SK-N-MC (cell line): ENCODE results near the gene RSPO1.

Experiments
- DNase-seq: peaks from one replicate; pipeline ENCODE4 v3.0.0-alpha.2; 2011; ENCODE audit warnings: low read depth, low spot score
- H3K27ac ChIP-seq: fragments of 200-600 bp; sonication (generic); 2 replicates; pipeline ENCODE4 v1.5.1; 2016; ENCODE audit warnings: mixed run types
- H3K36me3 ChIP-seq: fragments of 200-600 bp; sonication (generic); 2 replicates; pipeline ENCODE4 v1.6.1; 2017; ENCODE audit warnings: antibody characterized with exemption, low read length, mixed read lengths; ENCODE audit not compliant: insufficient read depth
- H3K4me3 ChIP-seq: fragments of 200-600 bp; sonication (generic); 2 replicates; pipeline ENCODE4 v1.5.1; 2016
- H3K9ac ChIP-seq: fragments of 200-600 bp; sonication (generic); 2 replicates; pipeline ENCODE4 v1.8.0; 2017; ENCODE audit warnings: mixed run types, mixed read lengths; ENCODE audit not compliant: insufficient read length
- H3K9me3 ChIP-seq: fragments of 200-600 bp; sonication (generic); 2 replicates; pipeline ENCODE4 v1.6.1; 2017; ENCODE audit warnings: low read depth, mild to moderate bottlenecking, antibody characterized with exemption, low read length, moderate library complexity, mixed read lengths
- EZH2 ChIP-seq: fragments of 200-600 bp; sonication (generic); IDR thresholded peaks from one replicate; pipeline ENCODE4 v1.6.1; 2017; ENCODE audit warnings: antibody characterized with exemption
- FOXP2 ChIP-seq: optimal IDR thresholded peaks from 2 replicates; pipeline ENCODE3; 2011; ENCODE audit warnings: mild to moderate bottlenecking, moderate library complexity; ENCODE audit not compliant: insufficient read depth; ENCODE audit errors: extremely low read length, control extremely low read depth
- POLR2AphosphoS5 ChIP-seq: IDR thresholded peaks from 2 replicates; pipeline ENCODE4 v1.6.1; 2012; ENCODE audit warnings: mild to moderate bottlenecking, low read depth, low read length, borderline replicate concordance

Gene RSPO1

DNA sequence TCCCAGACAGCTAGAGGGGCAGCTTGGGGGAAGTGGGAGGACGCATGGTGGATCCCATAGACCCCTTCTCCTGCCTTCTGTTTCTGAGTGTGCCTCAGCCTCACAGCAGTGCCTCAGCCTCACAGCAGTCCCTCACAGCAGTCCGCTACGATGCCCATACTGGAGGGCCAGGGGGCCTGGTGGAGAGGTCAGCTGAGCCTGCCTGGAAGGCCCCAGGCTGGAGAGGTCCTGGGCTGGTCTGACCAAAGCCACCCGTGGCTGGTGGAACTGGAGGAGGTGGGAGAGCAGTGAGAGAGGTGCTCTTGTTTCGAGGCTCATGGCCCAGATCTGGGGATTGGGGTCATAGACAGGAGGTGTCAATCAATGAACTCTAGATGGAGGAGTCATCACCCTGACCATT, 16.0 kb upstream of the RSPO1 start:
- Histone ChIP-seq H3K4me3 (no peak overlapping the region), H3K9ac (no peak overlapping the region), H3K27ac (no peak overlapping the region), H3K9me3 (no peaks in the 10 kb centered on the region), H3K36me3 (no peaks in the 10 kb centered on the region)
- no peak for TF ChIP-seq FOXP2
- TF ChIP-seq EZH2, result no peak
- TF ChIP-seq POLR2AphosphoS5, result no peak
- DNase-seq, result no peak

DNA sequence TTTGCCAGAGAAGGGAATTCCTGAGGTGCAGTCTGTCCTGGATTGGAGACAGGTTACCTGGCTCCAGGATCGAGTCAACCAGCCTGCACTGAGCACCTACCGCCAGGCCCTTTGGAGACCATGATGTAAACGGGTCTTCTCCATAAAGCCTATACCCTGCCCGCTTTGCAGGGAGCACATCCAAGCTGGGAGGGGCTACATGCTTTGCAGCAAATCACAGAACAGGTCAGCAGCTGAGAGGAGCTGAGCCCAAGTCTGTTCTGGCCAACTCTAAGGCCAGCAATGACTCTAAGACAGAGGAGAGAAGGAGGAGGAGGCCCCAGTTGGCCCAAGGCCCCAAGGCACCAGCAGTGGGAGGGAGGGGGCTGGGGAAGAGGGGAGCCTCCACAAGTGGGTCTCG, 15.5 kb upstream of the RSPO1 start:
- no peak for DNase-seq
- TF ChIP-seq POLR2AphosphoS5, result no peak
- TF ChIP-seq FOXP2, result no peak
- no peak for TF ChIP-seq EZH2
- Histone ChIP-seq H3K36me3 (no peaks in the 10 kb centered on the region), H3K27ac (no peak overlapping the region), H3K9me3 (no peaks in the 10 kb centered on the region), H3K9ac (no peak overlapping the region), H3K4me3 (no peak overlapping the region)

DNA sequence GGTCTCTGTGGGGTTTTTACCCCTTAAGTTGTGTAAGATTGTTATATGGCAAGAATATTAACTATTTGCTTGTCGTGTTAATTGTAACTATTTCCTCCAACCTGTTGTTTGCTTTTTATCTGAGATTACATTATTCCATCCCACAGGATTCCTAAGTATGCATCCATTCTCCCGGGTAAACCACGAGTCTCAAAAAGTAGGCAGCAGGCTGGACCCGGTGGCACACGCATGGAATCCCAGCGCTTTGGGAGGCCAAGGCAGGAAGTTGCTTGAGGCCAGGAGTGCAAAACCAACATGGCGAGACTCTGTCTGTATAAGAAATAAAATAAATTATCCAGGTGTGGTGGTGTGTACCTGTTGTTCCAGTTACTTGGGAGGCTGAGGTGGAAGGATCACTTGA, 12.6 kb upstream of the RSPO1 start:
- no peak for DNase-seq
- no peak overlapping the region for H3K9ac ChIP-seq
- H3K4me3 ChIP-seq, result no peak overlapping the region
- TF ChIP-seq POLR2AphosphoS5, result no peak
- TF ChIP-seq FOXP2, result no peak
- TF ChIP-seq EZH2, result no peak
- H3K36me3 ChIP-seq, result no peaks in the 10 kb centered on the region
- no peak overlapping the region for H3K27ac ChIP-seq
- no peaks in the 10 kb centered on the region for H3K9me3 ChIP-seq

GRCh38 chr1:37641059-37641458, 6.4 kb upstream of the RSPO1 start:
- Histone ChIP-seq H3K9me3 (no peaks in the 10 kb centered on the region), H3K27ac (no peak overlapping the region), H3K9ac (no peak overlapping the region), H3K4me3 (no peak overlapping the region), H3K36me3 (no peaks in the 10 kb centered on the region)
- no peak for TF ChIP-seq EZH2
- no peak for TF ChIP-seq FOXP2
- no peak for TF ChIP-seq POLR2AphosphoS5
- DNase-seq, result no peak

- Histone ChIP-seq H3K9me3 (no peaks in the 10 kb centered on the region), H3K9ac (no peak overlapping the region), H3K4me3 (no peak overlapping the region), H3K36me3 (no peaks in the 10 kb centered on the region), H3K27ac (no peak overlapping the region)
- TF ChIP-seq FOXP2, result no peak
- no peak for TF ChIP-seq POLR2AphosphoS5
- no peak for TF ChIP-seq EZH2
- no peak for DNase-seq
Observed at GRCh38 chr1:37636435-37636834, 1.7 kb upstream of the RSPO1 start.

GRCh38 chr1:37634992-37635902, 555 bp upstream of the RSPO1 start:
- Histone ChIP-seq H3K9ac (no peak overlapping the region), H3K9me3 (no peaks in the 10 kb centered on the region), H3K36me3 (no peaks in the 10 kb centered on the region), H3K27ac (no peak overlapping the region), H3K4me3 (no peak overlapping the region)
- TF ChIP-seq FOXP2 (no peak), EZH2 (peak; percentile 13)
- DNase-seq, result no peak

DNA sequence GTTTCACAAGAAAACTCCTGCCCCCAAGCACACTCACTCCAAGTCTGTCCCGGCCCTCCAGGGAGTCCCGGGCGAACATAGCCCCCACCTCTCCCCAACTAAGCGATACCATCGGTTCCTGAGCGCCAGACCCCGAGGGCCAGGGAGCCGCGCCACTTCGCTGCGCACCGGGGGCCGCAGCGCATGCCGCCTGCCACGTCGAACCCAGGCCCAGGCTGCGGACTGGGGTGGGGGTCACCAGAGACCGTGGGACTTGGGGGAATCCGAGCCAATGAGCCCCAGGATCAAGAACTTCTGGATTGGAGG, 801 bp downstream of the RSPO1 start:
- TF ChIP-seq POLR2AphosphoS5 (no peak), EZH2 (peak; percentile 72)
- H3K27ac ChIP-seq, result no peak overlapping the region
- no peak for DNase-seq
- no peaks in the 10 kb centered on the region for H3K36me3 ChIP-seq
- no peaks in the 10 kb centered on the region for H3K9me3 ChIP-seq
- H3K4me3 ChIP-seq, result no peak overlapping the region
- no peak overlapping the region for H3K9ac ChIP-seq

DNA sequence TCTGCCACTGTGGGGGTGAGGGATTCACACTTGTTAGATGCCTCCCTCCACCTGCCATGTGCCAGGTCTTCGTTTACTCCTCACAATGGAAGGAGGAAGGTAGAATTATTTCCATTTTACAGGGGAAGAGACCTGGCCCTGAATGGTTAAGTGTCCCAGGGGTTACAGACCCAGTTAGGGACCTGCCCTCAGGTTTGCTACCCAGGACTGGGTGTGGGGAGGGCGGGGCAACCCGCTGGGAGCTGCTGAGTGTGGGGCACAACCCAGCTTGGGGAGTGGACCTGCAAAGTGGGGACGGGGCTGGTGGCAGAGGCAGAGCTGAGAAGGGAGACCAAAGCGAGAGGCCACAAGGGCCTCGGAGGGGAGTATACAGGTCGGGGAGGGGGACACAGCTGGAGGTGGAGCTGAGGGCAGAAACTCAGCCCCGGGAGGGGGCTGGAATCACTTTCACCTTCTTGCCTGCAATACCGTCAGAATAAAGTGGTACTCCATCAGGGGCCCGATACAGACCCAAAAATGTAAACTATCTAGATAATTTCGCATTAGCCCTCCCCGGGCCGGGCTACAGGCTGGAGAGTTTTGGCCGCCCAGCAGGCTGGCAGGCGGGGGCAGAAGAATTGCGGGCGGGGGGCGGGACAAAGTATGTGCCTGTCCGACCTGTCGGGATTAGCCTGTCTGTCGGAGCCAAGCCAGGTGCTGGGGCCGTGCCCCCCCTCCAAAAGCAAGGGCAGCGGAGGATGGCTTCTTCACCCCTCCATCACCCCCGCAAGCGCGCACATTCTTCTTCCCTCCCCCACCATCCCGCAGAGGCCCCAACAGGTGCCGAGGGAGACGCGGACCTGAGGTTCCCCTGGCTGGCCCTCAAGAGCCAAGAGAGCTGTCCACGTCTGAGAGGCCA, 1.4 kb downstream of the RSPO1 start:
- no peak overlapping the region for H3K4me3 ChIP-seq
- TF ChIP-seq POLR2AphosphoS5, result no peak
- no peak for TF ChIP-seq FOXP2
- peak; percentile 26 for TF ChIP-seq EZH2
- H3K27ac ChIP-seq, result no peak overlapping the region

DNA sequence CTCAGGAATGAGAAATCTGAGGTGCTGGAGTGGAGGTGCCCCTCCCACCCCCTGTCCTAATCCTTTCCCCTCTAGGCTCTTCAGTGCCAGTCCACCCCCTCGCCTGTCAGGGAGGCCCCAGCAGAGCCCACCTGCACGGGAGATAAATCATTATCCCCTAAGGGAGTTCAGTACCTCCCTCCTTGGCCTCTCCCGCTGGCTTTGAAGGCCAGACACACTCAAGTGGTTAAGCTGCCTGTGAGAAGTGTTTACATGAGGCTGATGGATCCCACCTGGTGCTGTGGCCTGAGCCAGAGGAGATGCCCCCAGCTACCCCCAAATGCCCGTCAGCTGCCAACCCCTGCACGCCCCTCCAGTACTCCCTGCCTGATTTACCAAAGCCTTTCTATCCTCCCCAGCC, 3.7 kb downstream of the RSPO1 start:
- TF ChIP-seq FOXP2, result no peak
- no peak for TF ChIP-seq POLR2AphosphoS5
- TF ChIP-seq EZH2, result no peak
- no peak overlapping the region for H3K4me3 ChIP-seq

More for the DNA sequence above, 1.4 kb downstream of the RSPO1 start:
- Histone ChIP-seq H3K36me3 (no peaks in the 10 kb centered on the region), H3K9ac (no peak overlapping the region), H3K9me3 (no peaks in the 10 kb centered on the region)
- DNase-seq, result no peak

More for the DNA sequence above, 3.7 kb downstream of the RSPO1 start:
- Histone ChIP-seq H3K27ac (no peak overlapping the region), H3K9ac (no peak overlapping the region), H3K9me3 (no peaks in the 10 kb centered on the region), H3K36me3 (no peaks in the 10 kb centered on the region)
- no peak for DNase-seq
